ENCODE measurements around the gene PDE6B. TPM values are rescaled to one million over a fixed set of nuclear protein-coding genes. Genes with fewer than 3 reads are reported as not detected.
A peak's percentile ranks its signal among the peaks of the same experiment; 100 is the strongest.
"Not testable (repeated sequence)": the region's sequence is repeated elsewhere in the genome, so short reads cannot be mapped to it uniquely, and the experiment has no call there.

The PDE6B gene
- total RNA-seq, 1 donor from 2014 or later: 11.2 TPM

GRCh38 chr4:704198-704891 lies 79.0 kb downstream of the PDE6B start:
- no peak for DNase-seq (ENCODE audit: low read depth)

- DNase-seq (ENCODE audit: low read depth): no peak
Observed at GRCh38 chr4:704971-705277, 79.6 kb downstream of the PDE6B start.

- DNase-seq (ENCODE audit: low read depth): peak; percentile 62
Observed at GRCh38 chr4:705278-706082, 80.1 kb downstream of the PDE6B start, which contains the start of gene PCGF3. PCGF3 (plus strand) TSS chr4:705832; CDS start chr4:733681, 27,849 bp downstream.

- DNase-seq (ENCODE audit: low read depth): not testable (repeated sequence)
Observed at GRCh38 chr4:706083-706633, 80.8 kb downstream of the PDE6B start.

- DNase-seq (ENCODE audit: low read depth): no peak
Observed at GRCh38 chr4:706834-707598, 81.6 kb downstream of the PDE6B start.

GRCh38 chr4:707929-708630 lies 82.7 kb downstream of the PDE6B start:
- DNase-seq (ENCODE audit: low read depth): no peak

- DNase-seq (ENCODE audit: low read depth): no peak
Observed at GRCh38 chr4:708631-708933, 83.2 kb downstream of the PDE6B start.

GRCh38 chr4:709348-709747 lies 84.0 kb downstream of the PDE6B start:
- DNase-seq (ENCODE audit: low read depth): no peak

GRCh38 chr4:710116-710515 lies 84.7 kb downstream of the PDE6B start:
- no peak for DNase-seq (ENCODE audit: low read depth)

GRCh38 chr4:710916-711315 lies 85.5 kb downstream of the PDE6B start:
- no peak for DNase-seq (ENCODE audit: low read depth)

- no peak for DNase-seq (ENCODE audit: low read depth)
Observed at GRCh38 chr4:712093-712492, 86.7 kb downstream of the PDE6B start.

GRCh38 chr4:712916-713632 lies 87.7 kb downstream of the PDE6B start:
- DNase-seq (ENCODE audit: low read depth): no peak

- no peak for DNase-seq (ENCODE audit: low read depth)
Observed at GRCh38 chr4:714087-714486, 88.7 kb downstream of the PDE6B start.

- DNase-seq (ENCODE audit: low read depth): no peak
Observed at GRCh38 chr4:717601-718320, 92.4 kb downstream of the PDE6B start.

GRCh38 chr4:718460-718859 lies 93.1 kb downstream of the PDE6B start:
- DNase-seq (ENCODE audit: low read depth): no peak

Other genes with a start within 250 kb of the PDE6B start
- 17.5 and 47.5 TPM in 2 replicates for gene ZNF721, start 126.4 kb upstream of the PDE6B start, total RNA-seq
- gene PIGG, start 126.4 kb upstream of the PDE6B start, total RNA-seq: 40.3 and 66.2 TPM in 2 replicates
- not detected in 2 replicates for gene TMEM271, start 49.3 kb upstream of the PDE6B start, total RNA-seq
- gene ATP5ME, start 48.7 kb downstream of the PDE6B start, total RNA-seq: 41.5 and 81.3 TPM in 2 replicates
- gene MYL5, start 49.0 kb downstream of the PDE6B start, total RNA-seq: 6.4 and 10.3 TPM in 2 replicates
- gene SLC49A3, start 63.6 kb downstream of the PDE6B start, total RNA-seq: 3.7 and 4.3 TPM in 2 replicates
- gene PCGF3, start 80.3 kb downstream of the PDE6B start, total RNA-seq: 34.7 and 86.6 TPM in 2 replicates
- under 0.01 and 0.15 TPM in 2 replicates for gene CPLX1, start 200.6 kb downstream of the PDE6B start, total RNA-seq

Measured in renal cortical epithelial cell (primary cell).